ENCODE results near the gene UQCC3. TPM values are rescaled to one million over a fixed set of nuclear protein-coding genes. Genes with fewer than 3 reads are reported as not detected.

Gene UQCC3
- total RNA-seq, 1 experiment from 2014 or later: 14.9 TPM

- Histone ChIP-seq H3K27me3 (replicated peaks) (no peaks in the 10 kb centered on the region), H3K4me1 (replicated peaks) (peaks cover under 1% of the 10 kb centered on the region; the same call in 1 of the 2 replicates), H3K36me3 (peaks cover 95% of the 10 kb centered on the region), H3K9me3 (replicated peaks) (no peaks in the 10 kb centered on the region), H3K27ac (no peak overlapping the region), H3K4me3 (no peak overlapping the region)
- DNase-seq (ENCODE audit: low read depth in 1 of 2, low spot score in 2 of 2): no peak
These were observed 44.0 kb downstream of the UQCC3 start for GRCh38 chr11:62715150-62716130.

GRCh38 chr11:62716206-62716605 lies 44.7 kb downstream of the UQCC3 start:
- no peaks in the 10 kb centered on the region for H3K27me3 ChIP-seq (replicated peaks)
- no peak overlapping the region for H3K4me3 ChIP-seq
- H3K27ac ChIP-seq: no peak overlapping the region
- H3K9me3 ChIP-seq (replicated peaks): no peaks in the 10 kb centered on the region
- no peak for DNase-seq (ENCODE audit: low read depth in 1 of 2, low spot score in 2 of 2)
- peaks cover 95% of the 10 kb centered on the region for H3K36me3 ChIP-seq
- H3K4me1 ChIP-seq (replicated peaks): no peaks in the 10 kb centered on the region

- H3K36me3 ChIP-seq: peaks cover 95% of the 10 kb centered on the region
- no peaks in the 10 kb centered on the region for H3K4me1 ChIP-seq (replicated peaks)
These were observed 45.3 kb downstream of the UQCC3 start for GRCh38 chr11:62716816-62717215.

GRCh38 chr11:62719302-62719978 lies 48.0 kb downstream of the UQCC3 start:
- Histone ChIP-seq H3K27me3 (replicated peaks) (no peaks in the 10 kb centered on the region), H3K4me1 (replicated peaks) (peaks cover 7% of the 10 kb centered on the region), H3K27ac (no peak overlapping the region), H3K4me3 (no peak overlapping the region), H3K9me3 (replicated peaks) (no peaks in the 10 kb centered on the region), H3K36me3 (peaks cover 97% of the 10 kb centered on the region)
- no peak for DNase-seq (ENCODE audit: low read depth in 1 of 2, low spot score in 2 of 2)

More at GRCh38 chr11:62716816-62717215, 45.3 kb downstream of the UQCC3 start:
- H3K27ac ChIP-seq: no peak overlapping the region
- H3K27me3 ChIP-seq (replicated peaks): no peaks in the 10 kb centered on the region
- no peaks in the 10 kb centered on the region for H3K9me3 ChIP-seq (replicated peaks)
- no peak for DNase-seq (ENCODE audit: low read depth in 1 of 2, low spot score in 2 of 2)
- H3K4me3 ChIP-seq: no peak overlapping the region

- Histone ChIP-seq H3K27ac (no peak overlapping the region), H3K36me3 (peaks cover 99% of the 10 kb centered on the region)
- DNase-seq (ENCODE audit: low read depth in 1 of 2, low spot score in 2 of 2): peak in 1 of 2 experiments; percentile 35
These were observed 50.5 kb downstream of the UQCC3 start for GRCh38 chr11:62721994-62722393.

More at GRCh38 chr11:62721994-62722393, 50.5 kb downstream of the UQCC3 start:
- Histone ChIP-seq H3K4me1 (replicated peaks) (peaks cover 12% of the 10 kb centered on the region), H3K9me3 (replicated peaks) (no peaks in the 10 kb centered on the region), H3K27me3 (replicated peaks) (no peaks in the 10 kb centered on the region), H3K4me3 (no peak overlapping the region)

Other genes starting within 250 kb of the UQCC3 start
- gene AHNAK, start 124.9 kb upstream of the UQCC3 start, total RNA-seq (2014; rRNA removed; shearing (Covaris generic)): 306 and 345 TPM in 2 replicates
- 1,705 and 1,743 TPM in 2 replicates for gene EEF1G, start 97.8 kb upstream of the UQCC3 start, total RNA-seq (2014; rRNA removed; shearing (Covaris generic))
- 8.5 and 10.1 TPM in 2 replicates for gene TUT1, start 80.2 kb upstream of the UQCC3 start, total RNA-seq (2014; rRNA removed; shearing (Covaris generic))
- 128 and 214 TPM in 2 replicates for gene MTA2, start 69.8 kb upstream of the UQCC3 start, total RNA-seq (2014; rRNA removed; shearing (Covaris generic))
- gene EML3, start 58.9 kb upstream of the UQCC3 start, total RNA-seq (2014; rRNA removed; shearing (Covaris generic)): 19.8 and 28.1 TPM in 2 replicates
- gene ROM1, start 58.4 kb upstream of the UQCC3 start, total RNA-seq (2014; rRNA removed; shearing (Covaris generic)): 3.1 and 10.4 TPM in 2 replicates
- gene B3GAT3, start 49.7 kb upstream of the UQCC3 start, total RNA-seq (2014; rRNA removed; shearing (Covaris generic)): 82.5 and 145 TPM in 2 replicates
- 356 and 500 TPM in 2 replicates for gene GANAB, start 25.1 kb upstream of the UQCC3 start, total RNA-seq (2014; rRNA removed; shearing (Covaris generic))
- 26.6 and 26.8 TPM in 2 replicates for gene INTS5, start 18.4 kb upstream of the UQCC3 start, total RNA-seq (2014; rRNA removed; shearing (Covaris generic))
- 103 and 121 TPM in 2 replicates for gene C11orf98, start 6.5 kb upstream of the UQCC3 start, total RNA-seq (2014; rRNA removed; shearing (Covaris generic))
- 9.8 and 15.7 TPM in 2 replicates for gene CSKMT, start 6.4 kb upstream of the UQCC3 start, total RNA-seq (2014; rRNA removed; shearing (Covaris generic))
- gene LBHD1, start 594 bp downstream of the UQCC3 start, total RNA-seq (2014; rRNA removed; shearing (Covaris generic)): 2.1 and 10.1 TPM in 2 replicates
- 162 and 208 TPM in 2 replicates for gene UBXN1, start 7.4 kb downstream of the UQCC3 start, total RNA-seq (2014; rRNA removed; shearing (Covaris generic))
- 0.55 and 0.85 TPM in 2 replicates for gene LRRN4CL, start 17.9 kb downstream of the UQCC3 start, total RNA-seq (2014; rRNA removed; shearing (Covaris generic))
- 51.4 and 138 TPM in 2 replicates for gene BSCL2, start 35.8 kb downstream of the UQCC3 start, total RNA-seq (2014; rRNA removed; shearing (Covaris generic))
- not detected in 2 replicates for gene GNG3, start 36.0 kb downstream of the UQCC3 start, total RNA-seq (2014; rRNA removed; shearing (Covaris generic))
- 9.8 and 18.6 TPM in 2 replicates for gene HNRNPUL2, start 55.8 kb downstream of the UQCC3 start, total RNA-seq (2014; rRNA removed; shearing (Covaris generic))
- 47.6 and 51.3 TPM in 2 replicates for gene TTC9C, start 56.8 kb downstream of the UQCC3 start, total RNA-seq (2014; rRNA removed; shearing (Covaris generic))
- 8.3 and 10.8 TPM in 2 replicates for gene ZBTB3, start 82.5 kb downstream of the UQCC3 start, total RNA-seq (2014; rRNA removed; shearing (Covaris generic))
- gene POLR2G, start 89.9 kb downstream of the UQCC3 start, total RNA-seq (2014; rRNA removed; shearing (Covaris generic)): 224 and 259 TPM in 2 replicates
- gene TAF6L, start 99.7 kb downstream of the UQCC3 start, total RNA-seq (2014; rRNA removed; shearing (Covaris generic)): 19.7 and 28.9 TPM in 2 replicates
- gene TMEM179B, start 115.7 kb downstream of the UQCC3 start, total RNA-seq (2014; rRNA removed; shearing (Covaris generic)): 92.8 and 131 TPM in 2 replicates
- 39.7 and 42.4 TPM in 2 replicates for gene TMEM223, start 120.3 kb downstream of the UQCC3 start, total RNA-seq (2014; rRNA removed; shearing (Covaris generic))
- 33.6 and 33.8 TPM in 2 replicates for gene NXF1, start 133.8 kb downstream of the UQCC3 start, total RNA-seq (2014; rRNA removed; shearing (Covaris generic))
- 45.7 and 45.8 TPM in 2 replicates for gene STX5, start 160.4 kb downstream of the UQCC3 start, total RNA-seq (2014; rRNA removed; shearing (Covaris generic))
- gene TEX54, start 161.2 kb downstream of the UQCC3 start, total RNA-seq (2014; rRNA removed; shearing (Covaris generic)): not detected in 2 replicates
- gene WDR74, start 167.9 kb downstream of the UQCC3 start, total RNA-seq (2014; rRNA removed; shearing (Covaris generic)): 97.4 and 102 TPM in 2 replicates
- 452 and 454 TPM in 2 replicates for gene SLC3A2, start 209.2 kb downstream of the UQCC3 start, total RNA-seq (2014; rRNA removed; shearing (Covaris generic))
- not detected in 2 replicates for gene CHRM1, start 249.7 kb downstream of the UQCC3 start, total RNA-seq (2014; rRNA removed; shearing (Covaris generic))

Measured in SJSA1 (cell line).